ENCODE results near the gene UBE2S.

UBE2S gene

GRCh38 chr19:55382522-55383054 lies 25.0 kb downstream of the UBE2S start:
- DNase-seq = no peak

- no peak for DNase-seq
These were observed 25.6 kb downstream of the UBE2S start for GRCh38 chr19:55382013-55382412.

GRCh38 chr19:55379174-55379573 lies 28.4 kb downstream of the UBE2S start:
- DNase-seq = no peak

GRCh38 chr19:55377356-55378131 lies 30.0 kb downstream of the UBE2S start:
- no peak for DNase-seq

GRCh38 chr19:55376241-55376933 lies 31.2 kb downstream of the UBE2S start, which contains the start of gene TMEM190:
Gene TMEM190 (plus strand): TSS chr19:55376826. CDS start chr19:55376854, 28 bp downstream.
- DNase-seq = no peak

- peak; percentile 34 for DNase-seq
These were observed 33.4 kb downstream of the UBE2S start for GRCh38 chr19:55373993-55374757.

GRCh38 chr19:55373306-55373992 lies 34.1 kb downstream of the UBE2S start:
- no peak for DNase-seq

GRCh38 chr19:55372316-55373081 lies 35.1 kb downstream of the UBE2S start:
- DNase-seq = peak; percentile 84

- DNase-seq = peak; percentile 68
These were observed 37.1 kb downstream of the UBE2S start, which contains the start of gene IL11 for GRCh38 chr19:55370305-55370988. Gene IL11 (minus strand): TSS chr19:55370463. CDS start chr19:55370310, 153 bp downstream.

GRCh38 chr19:55369653-55370304 lies 37.8 kb downstream of the UBE2S start:
- DNase-seq = peak; percentile 66

- DNase-seq = no peak
These were observed 38.7 kb downstream of the UBE2S start for GRCh38 chr19:55368701-55369563.

GRCh38 chr19:55368106-55368505 lies 39.5 kb downstream of the UBE2S start:
- DNase-seq = no peak

- DNase-seq = no peak
These were observed 40.8 kb downstream of the UBE2S start for GRCh38 chr19:55366790-55367189.

- no peak for DNase-seq
These were observed 41.6 kb downstream of the UBE2S start for GRCh38 chr19:55365964-55366363.

- no peak for DNase-seq
These were observed 42.3 kb downstream of the UBE2S start for GRCh38 chr19:55365245-55365644.

GRCh38 chr19:55362990-55363716 lies 44.4 kb downstream of the UBE2S start, which contains the start of gene GARIN5B:
Gene GARIN5B (minus strand): TSS chr19:55363260. CDS start chr19:55363066, 194 bp downstream.
- DNase-seq = no peak

- no peak for DNase-seq
These were observed 45.2 kb downstream of the UBE2S start for GRCh38 chr19:55362174-55362989.

- no peak for DNase-seq
These were observed 46.7 kb downstream of the UBE2S start for GRCh38 chr19:55360902-55361301.
